CD4-positive, alpha-beta T cell (primary cell): ENCODE data around the gene ESYT1. TPM values are rescaled to one million over a fixed set of nuclear protein-coding genes. Genes with fewer than 3 reads are reported as not detected.
A peak's percentile ranks its signal among the peaks of the same experiment; 100 is the strongest.

Source experiments
- ATAC-seq: fragments of 200-7000 bp; cut with Tn5 transposase; one replicate; pipeline ENCODE4 v1.10.0; 2022; ENCODE audit warnings: mild to moderate bottlenecking; ENCODE audit not compliant: poor library complexity
- CTCF ChIA-PET: fragments of 350-600 bp; sonication (Branson Sonifier 250); formaldehyde crosslinking; loops from one replicate; lab custom pipeline; 2021; ENCODE audit warnings: antibody characterized with exemption, inconsistent platforms; lab: Charles Lee
- POLR2A ChIA-PET: fragments of 350-600 bp; sonication (Branson Sonifier 250); formaldehyde crosslinking; loops from one replicate; lab custom pipeline; 2021; ENCODE audit warnings: antibody characterized with exemption, inconsistent platforms; lab: Charles Lee
- DNase-seq, 14 experiments: peaks; one replicate each; pipeline ENCODE4 v3.0.0-alpha.2; 2013 to 2020; ENCODE audit warnings: mixed read lengths in 2 of 14
- H3K27ac ChIP-seq, 2 donors: one replicate each; pipeline versions ENCODE4 v1.5.1 to v1.7.0; 2013; ENCODE audit warnings: low read length in 2 of 2, low read depth in 1 of 2, mild to moderate bottlenecking in 1 of 2
- H3K27me3 ChIP-seq, 2 experiments: 1 replicate in 1 of 2; 2 replicates in 1 of 2; pipeline versions ENCODE4 v1.6.1 to v1.7.0; 2013; ENCODE audit warnings: low read length in 2 of 2, control low read depth in 1 of 2, mild to moderate bottlenecking in 1 of 2, moderate library complexity in 1 of 2; ENCODE audit not compliant: insufficient read depth in 2 of 2, control insufficient read depth in 1 of 2
- H3K36me3 ChIP-seq: one replicate; pipeline ENCODE4 v1.6.1; 2013; ENCODE audit warnings: low read length, control low read depth; ENCODE audit not compliant: insufficient read depth
- H3K4me1 ChIP-seq: one replicate; pipeline ENCODE4 v1.6.1; 2013; ENCODE audit warnings: low read length, control low read depth; ENCODE audit not compliant: insufficient read depth
- H3K4me3 ChIP-seq: one replicate; pipeline ENCODE4 v1.5.1; 2013; ENCODE audit warnings: mild to moderate bottlenecking, low read length, moderate library complexity
- H3K9me3 ChIP-seq, 2 experiments: 1 replicate in 1 of 2; 2 replicates in 1 of 2; pipeline versions ENCODE4 v1.6.1 to v1.7.0; 2013; ENCODE audit warnings: low read length in 2 of 2, mild to moderate bottlenecking in 2 of 2, control low read depth in 1 of 2, moderate library complexity in 1 of 2; ENCODE audit not compliant: control insufficient read depth in 1 of 2, insufficient read depth in 1 of 2
- H3K27ac Mint-ChIP-seq: one replicate; pipeline ENCODE4 v1.8.0; 2020; ENCODE audit warnings: mixed read lengths
- H3K27me3 Mint-ChIP-seq: one replicate; pipeline ENCODE4 v1.8.0; 2021; ENCODE audit warnings: mixed read lengths
- H3K36me3 Mint-ChIP-seq: one replicate; pipeline ENCODE4 v1.8.0; 2021; ENCODE audit warnings: low read depth, mixed read lengths
- H3K4me1 Mint-ChIP-seq: one replicate; pipeline ENCODE4 v1.8.0; 2021; ENCODE audit warnings: low read depth, mixed read lengths
- H3K4me3 Mint-ChIP-seq: one replicate; pipeline ENCODE4 v1.8.0; 2020; ENCODE audit warnings: mild to moderate bottlenecking, mixed read lengths
- H3K9me3 Mint-ChIP-seq: one replicate; pipeline ENCODE4 v1.8.0; 2020; ENCODE audit warnings: mixed read lengths
- intact Hi-C, 2 experiments: fragments of 100-400 bp; cut with DNase I in 1 of 2; cut with micrococcal nuclease in 1 of 2; formaldehyde crosslinking; loops; one replicate each; pipeline versions ENCODE4 v1.15.1 to v1.9.0; 2023 to 2025; cut with DNase I, micrococcal nuclease
- total RNA-seq, 174 experiments: library from RNA in 2 of 174; stranded (reverse) in 2 of 174; gene quantifications; one replicate each; pipeline ENCODE4 v1.2.3 and lab custom pipeline; 2021 to 2026
- TF ChIP-seq, protein P1 (sequence below): fragments of 200-600 bp; IDR thresholded peaks from one replicate; pipeline ENCODE4 v1.8.0; 2022; ENCODE audit warnings: antibody characterized with exemption, mild to moderate bottlenecking

ESYT1 gene
- total RNA-seq, 2 experiments from 2014 or later, result 88.5 to 90.3 TPM

DNA sequence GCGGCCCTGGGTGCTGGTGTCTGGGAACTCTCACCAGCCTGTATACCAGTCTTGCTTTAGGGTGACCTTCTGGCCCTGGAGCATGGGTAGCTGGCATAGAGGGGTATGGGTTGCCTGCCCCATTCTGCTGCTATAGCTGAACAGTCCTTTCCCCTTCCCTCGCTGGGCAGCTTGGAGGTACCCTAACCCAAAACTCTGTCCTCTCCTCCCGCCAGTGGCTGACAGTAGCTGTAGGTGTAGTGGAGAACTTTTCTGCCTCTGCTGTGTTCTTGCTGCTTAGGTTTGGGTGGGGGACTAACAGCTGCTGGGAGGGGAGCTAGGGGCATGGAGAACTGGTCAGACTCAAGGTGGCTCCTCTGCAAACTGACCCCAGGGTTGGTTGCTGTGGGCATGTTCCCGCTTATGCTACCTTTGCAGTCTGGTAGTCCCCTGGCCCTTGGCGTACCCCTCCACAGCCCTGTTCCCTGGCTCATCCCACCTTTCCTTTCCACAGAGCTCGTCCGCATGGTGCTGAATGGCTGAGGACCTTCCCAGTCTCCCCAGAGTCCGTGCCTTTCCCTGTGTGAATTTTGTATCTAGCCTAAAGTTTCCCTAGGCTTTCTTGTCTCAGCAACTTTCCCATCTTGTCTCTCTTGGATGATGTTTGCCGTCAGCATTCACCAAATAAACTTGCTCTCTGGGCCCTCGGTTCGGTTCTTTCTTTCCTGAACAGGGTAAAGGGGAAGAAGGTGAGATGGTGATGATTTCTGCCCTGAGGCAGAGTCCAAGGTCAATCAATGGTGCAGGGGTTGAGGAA is 33.0 kb downstream of the ESYT1 start:
- DNase-seq, result no peak
- H3K27me3 ChIP-seq, result no peaks in the 10 kb centered on the region
- Mint-ChIP-seq H3K4me1 (peaks cover 40% of the 10 kb centered on the region), H3K27ac (peak overlapping the region; percentile 92), H3K9me3 (no peaks in the 10 kb centered on the region), H3K36me3 (peaks cover 78% of the 10 kb centered on the region), H3K4me3 (peak overlapping the region; percentile 96), H3K27me3 (no peaks in the 10 kb centered on the region)
- no peaks in the 10 kb centered on the region for H3K9me3 ChIP-seq
- H3K27ac ChIP-seq, result peak overlapping the region; percentile 84 to 92
- POLR2A ChIA-PET, result interaction anchor here (1.0 to 6.7 kb wide), 8 partner anchors 10 to 61 kb away, joined by 3 to 89 read pairs (median 8); partner anchors contain the start of genes ESYT1, PA2G4, RNF41 and SMARCC2
- H3K36me3 ChIP-seq, result peaks cover 70% of the 10 kb centered on the region
- TF ChIP-seq, protein P1, sequence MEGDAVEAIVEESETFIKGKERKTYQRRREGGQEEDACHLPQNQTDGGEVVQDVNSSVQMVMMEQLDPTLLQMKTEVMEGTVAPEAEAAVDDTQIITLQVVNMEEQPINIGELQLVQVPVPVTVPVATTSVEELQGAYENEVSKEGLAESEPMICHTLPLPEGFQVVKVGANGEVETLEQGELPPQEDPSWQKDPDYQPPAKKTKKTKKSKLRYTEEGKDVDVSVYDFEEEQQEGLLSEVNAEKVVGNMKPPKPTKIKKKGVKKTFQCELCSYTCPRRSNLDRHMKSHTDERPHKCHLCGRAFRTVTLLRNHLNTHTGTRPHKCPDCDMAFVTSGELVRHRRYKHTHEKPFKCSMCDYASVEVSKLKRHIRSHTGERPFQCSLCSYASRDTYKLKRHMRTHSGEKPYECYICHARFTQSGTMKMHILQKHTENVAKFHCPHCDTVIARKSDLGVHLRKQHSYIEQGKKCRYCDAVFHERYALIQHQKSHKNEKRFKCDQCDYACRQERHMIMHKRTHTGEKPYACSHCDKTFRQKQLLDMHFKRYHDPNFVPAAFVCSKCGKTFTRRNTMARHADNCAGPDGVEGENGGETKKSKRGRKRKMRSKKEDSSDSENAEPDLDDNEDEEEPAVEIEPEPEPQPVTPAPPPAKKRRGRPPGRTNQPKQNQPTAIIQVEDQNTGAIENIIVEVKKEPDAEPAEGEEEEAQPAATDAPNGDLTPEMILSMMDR, result no peak
- H3K4me1 ChIP-seq, result peaks cover 50% of the 10 kb centered on the region
- H3K4me3 ChIP-seq, result peak overlapping the region; percentile 78
- intact Hi-C loops, result loop anchor here in 1 of 2 experiments (2.0 kb wide), 1 partner anchor 28 kb away; the partner anchor contains the start of gene SMARCC2
- CTCF ChIA-PET, result interaction anchor here (1.1 to 5.3 kb wide), 5 partner anchors 9 to 97 kb away, joined by 4 to 42 read pairs (median 5); partner anchors contain the start of genes ANKRD52, MYL6B, SMARCC2 and ZC3H10
- no peak for ATAC-seq

DNA sequence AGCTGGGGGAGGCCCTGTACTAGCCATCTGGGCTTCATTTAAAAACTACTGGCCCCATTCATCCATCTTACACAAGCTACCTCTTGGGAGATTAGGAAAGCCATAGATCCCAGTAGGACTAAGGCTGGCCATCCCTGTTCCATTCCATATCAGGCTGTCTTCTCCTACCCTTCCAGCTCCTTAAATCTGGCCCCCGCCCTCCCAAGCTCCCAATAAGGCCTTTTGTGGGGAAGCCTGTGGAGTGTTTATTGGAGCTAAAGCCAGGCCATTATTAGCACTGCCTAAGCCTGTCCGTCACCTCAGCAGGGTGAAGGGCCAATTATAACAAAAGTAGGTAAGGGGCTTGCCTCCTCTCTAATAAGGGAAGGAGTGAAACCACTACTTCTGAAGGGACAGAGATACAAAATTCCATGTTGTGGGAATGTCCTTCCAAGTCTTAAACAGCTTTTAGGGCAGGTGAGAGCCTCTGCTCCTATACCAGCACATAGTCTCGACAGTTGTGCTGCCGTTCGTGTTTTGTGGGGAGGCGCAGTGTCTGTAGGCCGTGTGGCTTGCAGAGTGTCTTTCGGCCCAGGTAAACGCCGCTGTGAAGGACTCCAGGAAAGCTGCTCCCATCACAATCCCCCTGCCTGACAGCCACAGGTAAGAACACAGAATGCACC is 33.8 kb downstream of the ESYT1 start:
- no peak for ATAC-seq
- TF ChIP-seq, protein P1, result no peak
- Histone ChIP-seq H3K27me3 (no peaks in the 10 kb centered on the region), H3K9me3 (no peaks in the 10 kb centered on the region), H3K4me1 (peaks cover 49% of the 10 kb centered on the region), H3K36me3 (peaks cover 77% of the 10 kb centered on the region), H3K4me3 (no peak overlapping the region), H3K27ac (peak overlapping the region; percentile 84 to 92)
- Mint-ChIP-seq H3K27me3 (no peaks in the 10 kb centered on the region), H3K9me3 (no peaks in the 10 kb centered on the region), H3K4me3 (peak overlapping the region; percentile 76), H3K27ac (peak overlapping the region; percentile 92), H3K4me1 (peaks cover 40% of the 10 kb centered on the region), H3K36me3 (peaks cover 82% of the 10 kb centered on the region)
- DNase-seq, result no peak
- intact Hi-C loops, result loop anchor here in 1 of 2 experiments (2.0 kb wide), 1 partner anchor 27 kb away; the partner anchor contains the start of gene SMARCC2
- ChIA-PET CTCF (interaction anchor here (1.1 to 5.3 kb wide), 5 partner anchors 10 to 96 kb away, joined by 4 to 42 read pairs (median 5); partner anchors contain the start of genes ANKRD52, MYL6B, SMARCC2 and ZC3H10), POLR2A (interaction anchor here (0.6 to 6.7 kb wide), 11 partner anchors 8 to 60 kb away, joined by 3 to 89 read pairs (median 5); partner anchors contain the start of genes ESYT1, PA2G4, RNF41 and SMARCC2)
